ENCODE data around the gene CEND1.

GRCh38 chr11:803770-804598 lies 14.1 kb upstream of the CEND1 start:
- no peak for TF ChIP-seq CTCF (IDR thresholded peaks at IDR 0.05)
- TF ChIP-seq POLR2A (IDR thresholded peaks at IDR 0.05): no peak

Data from testis (tissue), 2 donors.